ENCODE results near the gene MPP3.

GRCh38 chr17:43880420-43880991 lies 47.6 kb upstream of the MPP3 start:
- TF ChIP-seq EZH2 (IDR thresholded peaks at IDR 0.05; ENCODE audit: borderline replicate concordance, low read depth, low read length, severe bottlenecking): no peak
- TF ChIP-seq, protein P1, sequence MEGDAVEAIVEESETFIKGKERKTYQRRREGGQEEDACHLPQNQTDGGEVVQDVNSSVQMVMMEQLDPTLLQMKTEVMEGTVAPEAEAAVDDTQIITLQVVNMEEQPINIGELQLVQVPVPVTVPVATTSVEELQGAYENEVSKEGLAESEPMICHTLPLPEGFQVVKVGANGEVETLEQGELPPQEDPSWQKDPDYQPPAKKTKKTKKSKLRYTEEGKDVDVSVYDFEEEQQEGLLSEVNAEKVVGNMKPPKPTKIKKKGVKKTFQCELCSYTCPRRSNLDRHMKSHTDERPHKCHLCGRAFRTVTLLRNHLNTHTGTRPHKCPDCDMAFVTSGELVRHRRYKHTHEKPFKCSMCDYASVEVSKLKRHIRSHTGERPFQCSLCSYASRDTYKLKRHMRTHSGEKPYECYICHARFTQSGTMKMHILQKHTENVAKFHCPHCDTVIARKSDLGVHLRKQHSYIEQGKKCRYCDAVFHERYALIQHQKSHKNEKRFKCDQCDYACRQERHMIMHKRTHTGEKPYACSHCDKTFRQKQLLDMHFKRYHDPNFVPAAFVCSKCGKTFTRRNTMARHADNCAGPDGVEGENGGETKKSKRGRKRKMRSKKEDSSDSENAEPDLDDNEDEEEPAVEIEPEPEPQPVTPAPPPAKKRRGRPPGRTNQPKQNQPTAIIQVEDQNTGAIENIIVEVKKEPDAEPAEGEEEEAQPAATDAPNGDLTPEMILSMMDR (IDR thresholded peaks at IDR 0.05; ENCODE audit: borderline replicate concordance, extremely low read depth, low read length, poor library complexity, severe bottlenecking): peak; percentile 70
